ENCODE results near the gene ACSBG1.

Gene ACSBG1

GRCh38 chr15:78162038-78162437 lies 72.3 kb downstream of the ACSBG1 start:
- peak; percentile 14 to 27 for DNase-seq

- no peak for DNase-seq
Observed at GRCh38 chr15:78159395-78159794, 75.0 kb downstream of the ACSBG1 start.

- no peak for DNase-seq
Observed at GRCh38 chr15:78157203-78157602, 77.2 kb downstream of the ACSBG1 start.

GRCh38 chr15:78156653-78157052 lies 77.7 kb downstream of the ACSBG1 start:
- no peak for DNase-seq

GRCh38 chr15:78155355-78155939 lies 78.9 kb downstream of the ACSBG1 start:
- no peak for DNase-seq

GRCh38 chr15:78154955-78155354 lies 79.4 kb downstream of the ACSBG1 start:
- DNase-seq: no peak

- peak in 1 of 2 donors; percentile 13 for DNase-seq
Observed at GRCh38 chr15:78151075-78151474, 83.3 kb downstream of the ACSBG1 start.

GRCh38 chr15:78149805-78150751 lies 84.3 kb downstream of the ACSBG1 start:
- DNase-seq: no peak

- peak; percentile 100 for DNase-seq
Observed at GRCh38 chr15:78149068-78149804, 85.1 kb downstream of the ACSBG1 start, which contains the start of gene IDH3A. IDH3A (plus strand) TSS chr15:78149362; CDS start chr15:78149404, 42 bp downstream.

- no peak for DNase-seq
Observed at GRCh38 chr15:78148392-78149067, 85.8 kb downstream of the ACSBG1 start.

GRCh38 chr15:78147566-78147965 lies 86.8 kb downstream of the ACSBG1 start:
- no peak for DNase-seq

GRCh38 chr15:78146425-78147154 lies 87.8 kb downstream of the ACSBG1 start:
- DNase-seq: no peak

- no peak for DNase-seq
Observed at GRCh38 chr15:78142332-78142731, 92.0 kb downstream of the ACSBG1 start.

- no peak for DNase-seq
Observed at GRCh38 chr15:78140292-78140691, 94.1 kb downstream of the ACSBG1 start.

GRCh38 chr15:78139578-78139977 lies 94.8 kb downstream of the ACSBG1 start:
- DNase-seq: no peak

GRCh38 chr15:78133801-78134200 lies 100.6 kb downstream of the ACSBG1 start:
- no peak for DNase-seq

GRCh38 chr15:78131295-78132061 lies 102.9 kb downstream of the ACSBG1 start, which contains the start of gene CIB2:
CIB2 (minus strand) TSS chr15:78131445; CDS start chr15:78131215, 230 bp downstream.
- peak; percentile 76 to 83 for DNase-seq

- DNase-seq: peak in 1 of 2 donors; percentile 54
Observed at GRCh38 chr15:78130466-78131294, 103.7 kb downstream of the ACSBG1 start.

- no peak for DNase-seq
Observed at GRCh38 chr15:78129751-78130287, 104.5 kb downstream of the ACSBG1 start.

Data from stimulated activated CD4-positive, alpha-beta T cell treated with anti-CD3 and anti-CD28 coated beads, Interleukin-2, amount 100 ng/mL, for 24 hours (primary cell).